BJ (cell line): ENCODE measurements around the gene TSPAN5. TPM values are rescaled to one million over a fixed set of nuclear protein-coding genes. Genes with fewer than 3 reads are reported as not detected.
"Not testable (repeated sequence)": the region's sequence is repeated elsewhere in the genome, so short reads cannot be mapped to it uniquely, and the experiment has no call there.

Experiments
- CTCF ChIA-PET: fragments of 350-600 bp; formaldehyde crosslinking; extraction: SDS; loops from one replicate; lab custom pipeline; 2021; ENCODE audit warnings: antibody characterized with exemption, inconsistent platforms; lab: Yijun Ruan, JAX
- POLR2A ChIA-PET: fragments of 300-600 bp; sonication (Branson Sonifier 250); formaldehyde crosslinking; extraction: SDS; loops from one replicate; lab custom pipeline; 2021; ENCODE audit warnings: antibody characterized with exemption; lab: Charles Lee
- DNase-seq: peaks from one replicate; pipeline ENCODE4 v3.0.0-alpha.2; 2011; ENCODE audit warnings: low read depth
- H3K27me3 ChIP-seq: 2 replicates; pipeline ENCODE4 v1.6.0; 2011; ENCODE audit warnings: low read length; ENCODE audit not compliant: control insufficient read depth, insufficient read depth
- H3K36me3 ChIP-seq: 2 replicates; pipeline ENCODE4 v1.5.1; 2011; ENCODE audit warnings: low read length; ENCODE audit not compliant: control insufficient read depth, insufficient read depth
- H3K4me3 ChIP-seq: 2 replicates; pipeline ENCODE4 v1.5.1; 2011; ENCODE audit warnings: low read depth, mild to moderate bottlenecking, control low read depth, low read length
- polyA plus RNA-seq: library from polyadenylated mRNA; depleted of rRNA; stranded (reverse); fragments of >200 nt; gene quantifications from 2 replicates; pipeline ENCODE4 v1.2.3, GENCODE V29; 2011
- TF ChIP-seq, protein P1 (sequence below): IDR thresholded peaks from 2 replicates; pipeline ENCODE4 v1.5.1; 2011; ENCODE audit warnings: low read depth, mild to moderate bottlenecking, control low read depth, inconsistent platforms, low read length, moderate library complexity; ENCODE audit not compliant: insufficient read depth

TSPAN5 gene
- polyA plus RNA-seq, 1 experiment, result 74.5 TPM

- Histone ChIP-seq H3K27me3 (no peaks in the 10 kb centered on the region), H3K36me3 (peaks cover 5% of the 10 kb centered on the region), H3K4me3 (no peak overlapping the region)
- ChIA-PET CTCF (no interaction called here), POLR2A (no interaction called here)
- no peak for DNase-seq
- TF ChIP-seq, protein P1, sequence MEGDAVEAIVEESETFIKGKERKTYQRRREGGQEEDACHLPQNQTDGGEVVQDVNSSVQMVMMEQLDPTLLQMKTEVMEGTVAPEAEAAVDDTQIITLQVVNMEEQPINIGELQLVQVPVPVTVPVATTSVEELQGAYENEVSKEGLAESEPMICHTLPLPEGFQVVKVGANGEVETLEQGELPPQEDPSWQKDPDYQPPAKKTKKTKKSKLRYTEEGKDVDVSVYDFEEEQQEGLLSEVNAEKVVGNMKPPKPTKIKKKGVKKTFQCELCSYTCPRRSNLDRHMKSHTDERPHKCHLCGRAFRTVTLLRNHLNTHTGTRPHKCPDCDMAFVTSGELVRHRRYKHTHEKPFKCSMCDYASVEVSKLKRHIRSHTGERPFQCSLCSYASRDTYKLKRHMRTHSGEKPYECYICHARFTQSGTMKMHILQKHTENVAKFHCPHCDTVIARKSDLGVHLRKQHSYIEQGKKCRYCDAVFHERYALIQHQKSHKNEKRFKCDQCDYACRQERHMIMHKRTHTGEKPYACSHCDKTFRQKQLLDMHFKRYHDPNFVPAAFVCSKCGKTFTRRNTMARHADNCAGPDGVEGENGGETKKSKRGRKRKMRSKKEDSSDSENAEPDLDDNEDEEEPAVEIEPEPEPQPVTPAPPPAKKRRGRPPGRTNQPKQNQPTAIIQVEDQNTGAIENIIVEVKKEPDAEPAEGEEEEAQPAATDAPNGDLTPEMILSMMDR, result no peak
Measured at GRCh38 chr4:98469771-98470170, 188.6 kb downstream of the TSPAN5 start.

DNA sequence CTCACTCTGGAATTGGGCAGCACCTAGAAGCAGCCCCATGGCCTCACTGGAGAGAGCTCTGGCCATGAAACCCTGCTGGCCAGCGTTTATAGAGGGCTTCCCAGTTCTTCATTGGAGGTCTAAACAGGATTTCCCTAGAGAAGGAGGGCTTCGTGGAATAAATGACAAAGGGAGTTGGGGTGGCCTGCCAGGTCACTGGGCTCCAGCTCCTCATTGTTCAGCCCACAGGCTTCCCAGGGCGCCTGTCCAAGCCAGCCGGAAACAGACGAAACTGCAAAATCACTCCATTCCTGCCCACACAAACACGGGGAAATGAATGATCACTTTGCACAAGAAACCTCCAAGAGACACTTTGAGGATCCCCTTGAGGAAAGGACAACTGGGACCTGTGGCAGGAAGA lies 189.7 kb downstream of the TSPAN5 start:
- no peak overlapping the region for H3K4me3 ChIP-seq
- peaks cover 5% of the 10 kb centered on the region for H3K36me3 ChIP-seq
- no peak for DNase-seq
- TF ChIP-seq, protein P1, result no peak
- no peaks in the 10 kb centered on the region for H3K27me3 ChIP-seq
- ChIA-PET CTCF (interaction anchor here (1.1 to 2.0 kb wide), 6 partner anchors 41 to 587 kb away, joined by 3 to 5 read pairs (median 4); no protein-coding TSS in a partner anchor), POLR2A (no interaction called here)

DNA sequence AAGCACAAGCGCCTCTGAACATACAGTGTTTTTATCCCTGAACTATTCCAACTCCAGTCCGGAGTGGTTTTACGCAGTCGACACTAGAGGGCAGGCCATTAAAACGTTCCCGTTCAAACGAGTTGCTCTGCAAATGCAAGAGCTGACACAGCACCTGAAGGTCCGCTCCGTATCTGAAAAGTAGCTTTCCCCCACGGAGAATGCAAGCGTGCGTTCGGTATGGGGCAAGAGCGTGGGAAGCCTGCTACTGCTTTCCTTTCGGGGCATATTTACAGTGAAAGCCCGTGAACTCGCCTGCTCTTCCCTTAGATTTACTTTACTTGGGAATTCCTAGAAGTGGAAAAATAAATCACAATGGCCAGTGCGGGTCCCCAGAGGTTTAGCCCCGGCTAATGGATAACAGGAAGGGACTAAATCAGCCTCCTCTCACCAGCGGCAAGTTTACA lies 190.8 kb downstream of the TSPAN5 start:
- ChIA-PET POLR2A (interaction anchor here (0.6 to 1.0 kb wide), 2 partner anchors 48 to 74 kb away, joined by 3 read pairs; no protein-coding TSS in a partner anchor), CTCF (interaction anchor here (0.7 to 2.0 kb wide), 38 partner anchors 8 to 996 kb away, joined by 3 to 10 read pairs (median 4); partner anchors contain the start of genes EIF4E and TSPAN5)
- Histone ChIP-seq H3K4me3 (peak overlapping the region; percentile 4), H3K36me3 (peaks cover 5% of the 10 kb centered on the region), H3K27me3 (no peaks in the 10 kb centered on the region)
- TF ChIP-seq, protein P1, result peak; percentile 81
- DNase-seq, result peak; percentile 61

- H3K4me3 ChIP-seq, result no peak overlapping the region
- POLR2A ChIA-PET, result interaction anchor here (1.0 kb wide), 1 partner anchor 49 kb away, joined by 3 read pairs; no protein-coding TSS in a partner anchor
- DNase-seq, result no peak
- TF ChIP-seq, protein P1, result no peak
- H3K27me3 ChIP-seq, result no peaks in the 10 kb centered on the region
- CTCF ChIA-PET, result interaction anchor here (0.6 to 2.0 kb wide), 32 partner anchors 9 to 996 kb away, joined by 3 to 10 read pairs (median 4); partner anchors contain the start of genes EIF4E and TSPAN5
- H3K36me3 ChIP-seq, result peaks cover 5% of the 10 kb centered on the region
Measured at GRCh38 chr4:98466868-98467599, 191.4 kb downstream of the TSPAN5 start.

DNA sequence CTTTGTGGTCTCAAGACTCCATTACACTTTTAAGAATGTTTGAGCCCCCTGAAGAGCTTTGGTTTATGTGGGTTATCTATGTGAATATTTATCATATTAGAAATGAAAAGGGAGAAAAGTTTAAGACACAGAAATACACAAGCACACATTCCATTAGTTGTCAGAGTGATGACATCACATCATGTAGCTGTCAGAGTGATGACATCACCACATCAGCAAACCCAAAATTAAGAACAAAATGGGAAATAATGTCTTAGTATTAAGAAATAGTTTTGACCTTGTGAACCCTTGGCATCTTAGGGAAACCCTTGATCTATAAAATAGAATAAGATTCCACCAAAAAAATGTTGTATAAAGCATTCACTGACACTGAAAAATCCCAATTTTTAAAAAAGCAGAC lies 195.9 kb downstream of the TSPAN5 start:
- ChIA-PET CTCF (no interaction called here), POLR2A (no interaction called here)
- H3K27me3 ChIP-seq, result no peaks in the 10 kb centered on the region
- TF ChIP-seq, protein P1, result no peak
- no peak overlapping the region for H3K4me3 ChIP-seq
- H3K36me3 ChIP-seq, result no peaks in the 10 kb centered on the region
- DNase-seq, result no peak

GRCh38 chr4:98461121-98461865 lies 197.1 kb downstream of the TSPAN5 start:
- CTCF ChIA-PET, DNase-seq, POLR2A ChIA-PET, H3K36me3 ChIP-seq, H3K4me3 ChIP-seq, H3K27me3 ChIP-seq: not testable (repeated sequence)

DNA sequence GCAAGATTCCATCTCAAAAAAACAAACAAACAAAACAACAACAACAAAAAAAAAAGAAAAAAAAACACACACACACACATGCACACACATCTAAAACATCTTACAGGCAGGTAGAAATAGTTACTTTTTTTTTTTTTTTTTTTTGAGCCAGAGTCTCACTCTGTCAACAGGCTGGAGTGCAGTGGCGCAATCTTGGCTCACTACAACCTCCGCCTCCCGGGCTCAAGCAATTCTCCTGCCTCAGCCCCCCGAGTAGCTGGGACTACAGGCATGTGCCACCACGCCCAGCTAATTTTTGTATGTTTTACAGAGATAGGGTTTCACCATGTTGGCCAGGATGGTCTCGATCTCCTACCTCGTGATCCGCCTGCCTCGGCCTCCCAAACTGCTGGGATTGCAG lies 201.0 kb downstream of the TSPAN5 start:
- DNase-seq, H3K4me3 ChIP-seq: not testable (repeated sequence)

More for the DNA sequence above, 201.0 kb downstream of the TSPAN5 start:
- POLR2A ChIA-PET, H3K36me3 ChIP-seq, H3K27me3 ChIP-seq: not testable (repeated sequence)
- CTCF ChIA-PET, result interaction anchor here (1.3 kb wide), 1 partner anchor 10 kb away, joined by 5 read pairs; no protein-coding TSS in a partner anchor
